PFSK-1 (cell line): ENCODE results near the gene CLEC2D.

Source experiments
- FOXP2 ChIP-seq: optimal IDR thresholded peaks from 2 replicates; pipeline ENCODE3; 2011; ENCODE audit warnings: borderline replicate concordance, control low read depth, inconsistent platforms; ENCODE audit not compliant: insufficient read depth; ENCODE audit errors: extremely low read length, extremely low read depth
- POLR2AphosphoS5 ChIP-seq: IDR thresholded peaks from 2 replicates; pipeline ENCODE4 v1.6.1; 2012; ENCODE audit warnings: low read depth, mild to moderate bottlenecking, control low read depth, low read length, moderate library complexity
- REST ChIP-seq, 2 experiments: IDR thresholded peaks; 2 replicates each; pipeline versions ENCODE4 v1.6.1 to v1.8.0; 2011 to 2012; ENCODE audit warnings: low read depth in 2 of 2, low read length in 2 of 2, control low read depth in 1 of 2, inconsistent platforms in 1 of 2, mild to moderate bottlenecking in 1 of 2, moderate library complexity in 1 of 2; ENCODE audit not compliant: insufficient read depth in 1 of 2
- SIN3A ChIP-seq: IDR thresholded peaks from 2 replicates; pipeline ENCODE4 v1.6.1; 2012; ENCODE audit warnings: mild to moderate bottlenecking, low read length, moderate library complexity, borderline replicate concordance; ENCODE audit not compliant: insufficient read depth
- TAF1 ChIP-seq: IDR thresholded peaks from 2 replicates; pipeline ENCODE4 v1.6.1; 2012; ENCODE audit warnings: low read length, control low read depth, borderline replicate concordance; ENCODE audit not compliant: insufficient read depth

Gene CLEC2D

DNA sequence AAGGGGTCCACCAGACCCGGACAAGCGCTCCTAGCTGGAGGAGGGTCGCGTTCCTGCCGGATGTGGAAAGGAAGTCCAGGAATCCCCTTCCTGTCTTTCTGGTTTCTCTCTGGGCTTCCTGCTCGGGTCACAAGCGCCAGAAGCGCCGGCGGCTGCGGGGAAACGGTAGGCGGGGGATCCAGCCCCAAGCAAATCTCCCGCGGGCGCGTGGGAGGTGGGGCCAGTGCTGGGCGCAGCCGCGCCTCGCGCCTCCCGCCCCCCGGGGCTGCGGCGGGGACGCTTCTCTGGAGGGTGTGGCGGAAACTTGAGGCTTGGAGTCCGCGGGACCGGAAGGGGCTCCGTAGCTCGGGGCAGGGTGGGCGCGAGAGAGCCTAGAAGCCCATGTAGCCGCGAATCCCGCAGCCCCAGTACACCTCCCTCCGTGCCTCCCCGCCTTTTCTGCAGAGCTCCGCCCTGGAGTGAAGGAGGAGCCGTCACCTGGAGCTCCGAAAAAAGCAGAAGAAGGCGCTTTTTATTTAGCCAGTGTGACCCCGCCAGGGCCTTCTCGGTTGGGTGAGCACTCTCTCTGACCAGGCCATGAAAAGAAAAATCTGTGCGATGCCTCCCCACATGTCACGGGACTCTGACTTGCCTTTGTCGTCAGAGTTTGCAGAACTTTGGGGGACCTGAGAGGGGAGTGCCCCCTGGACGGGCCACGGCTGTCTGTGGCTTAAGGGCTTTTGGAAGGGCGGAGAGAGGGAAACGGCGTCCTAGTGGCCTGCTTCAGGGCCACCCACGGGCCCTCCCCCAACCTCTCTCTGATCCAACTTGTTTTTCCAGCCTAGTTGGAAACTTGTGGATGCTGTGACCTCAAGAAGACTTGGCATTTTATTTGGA, 21.4 kb upstream of the CLEC2D start:
- TF ChIP-seq SIN3A (no peak), POLR2AphosphoS5 (no peak), FOXP2 (no peak), TAF1 (no peak), REST (IDR thresholded peaks at IDR 0.05; ENCODE audit: insufficient read depth in 1 of 2, low read depth in 2 of 2, low read length in 2 of 2) (no peak)

DNA sequence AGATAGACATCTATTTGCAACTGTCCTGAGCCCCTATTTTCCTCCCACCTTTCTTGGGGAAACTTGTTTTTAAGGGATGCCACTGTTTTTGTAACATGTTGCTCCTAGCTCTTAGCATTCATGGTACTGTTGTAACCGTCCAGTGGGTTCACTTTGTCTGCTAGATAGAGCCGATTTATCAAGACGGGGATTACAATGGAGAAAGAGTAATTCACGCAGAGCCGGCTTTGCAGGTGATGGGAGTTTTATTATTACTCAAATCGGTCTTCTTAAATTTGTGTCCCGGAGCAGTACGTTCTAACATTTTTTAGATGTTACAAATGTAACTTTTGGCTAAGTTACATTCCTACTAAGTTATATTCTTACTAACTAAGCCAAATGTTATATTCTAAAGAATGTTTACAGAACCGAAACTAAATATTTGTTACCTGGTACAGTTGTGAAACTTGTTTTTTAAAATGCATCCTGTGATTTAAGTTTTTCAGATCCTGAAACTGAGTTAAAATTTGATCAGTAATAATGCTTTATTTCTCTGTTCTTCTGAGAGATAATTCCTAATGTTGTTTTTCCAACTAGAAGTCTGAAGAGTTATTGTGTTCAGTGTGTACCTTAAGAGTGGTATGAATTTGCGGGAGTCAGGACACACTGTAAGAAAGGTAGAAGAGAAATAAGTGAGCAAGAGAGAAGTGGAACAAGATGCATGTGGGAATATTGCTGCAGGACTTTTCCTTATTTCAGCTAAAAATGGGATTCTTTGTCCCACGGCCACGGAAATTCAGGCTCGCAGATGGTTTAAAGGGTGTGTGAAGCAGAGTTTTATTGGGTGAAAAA, 20.6 kb upstream of the CLEC2D start:
- TF ChIP-seq REST (IDR thresholded peaks at IDR 0.05; ENCODE audit: insufficient read depth in 1 of 2, low read depth in 2 of 2, low read length in 2 of 2) (no peak), TAF1 (no peak), SIN3A (no peak), POLR2AphosphoS5 (no peak), FOXP2 (no peak)

DNA sequence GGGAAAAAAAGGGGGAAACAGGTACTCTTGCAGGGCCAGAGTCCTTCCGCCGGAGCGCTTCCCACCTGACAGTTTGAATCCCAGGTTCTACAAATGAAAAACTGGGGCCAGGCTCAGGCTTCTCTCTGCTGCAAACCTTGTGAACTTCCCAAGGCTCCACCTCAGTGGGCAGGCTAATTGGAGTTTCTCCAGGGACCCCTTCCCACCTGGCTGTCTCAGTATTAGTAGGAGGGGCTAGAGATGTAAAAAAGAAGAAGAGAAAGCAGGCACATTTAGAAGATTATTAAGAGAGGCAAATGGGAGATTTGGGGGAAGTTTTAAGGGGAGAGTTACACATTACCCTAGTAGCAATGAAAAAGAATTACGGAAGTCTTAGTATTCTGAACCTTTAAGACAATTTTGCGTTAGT, 20.0 kb upstream of the CLEC2D start:
- no peak for TF ChIP-seq REST (IDR thresholded peaks at IDR 0.05; ENCODE audit: insufficient read depth in 1 of 2, low read depth in 2 of 2, low read length in 2 of 2)
- no peak for TF ChIP-seq POLR2AphosphoS5
- no peak for TF ChIP-seq TAF1
- TF ChIP-seq SIN3A: no peak
- no peak for TF ChIP-seq FOXP2

DNA sequence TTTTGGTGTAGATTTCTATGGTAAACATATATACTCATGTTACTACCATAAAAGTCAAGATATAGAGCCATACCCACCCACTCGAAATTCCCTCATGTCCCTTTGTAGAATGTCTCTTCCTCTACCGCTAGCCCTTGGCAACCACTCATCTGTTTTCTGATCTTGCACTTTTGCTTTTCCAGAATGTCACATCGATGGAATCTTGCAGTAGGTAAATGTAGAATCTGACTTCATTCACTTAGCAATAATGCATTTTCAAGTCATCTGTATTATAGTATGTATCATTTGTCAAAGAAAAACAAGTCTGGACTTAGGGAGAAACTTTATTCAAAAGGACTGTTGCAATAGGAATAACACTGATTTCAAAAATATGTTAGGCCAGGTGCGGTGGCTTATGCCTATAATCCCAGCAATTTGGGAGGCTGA, 19.3 kb upstream of the CLEC2D start:
- no peak for TF ChIP-seq FOXP2
- TF ChIP-seq TAF1: no peak
- TF ChIP-seq SIN3A: no peak
- TF ChIP-seq POLR2AphosphoS5: no peak
- no peak for TF ChIP-seq REST (IDR thresholded peaks at IDR 0.05; ENCODE audit: insufficient read depth in 1 of 2, low read depth in 2 of 2, low read length in 2 of 2)
